ENCODE results near the gene FASN.

The FASN gene

GRCh38 chr17:82112914-82113311 lies 14.9 kb upstream of the FASN start:
- TF ChIP-seq CTCF (IDR thresholded peaks at IDR 0.05; ENCODE audit: extremely low read depth, insufficient read depth, missing control alignments): no peak
- in situ Hi-C loops (cut with MboI; ENCODE audit: low pct_unique_long_range_greater_than_20kb, low sequenced_read_pairs, unreplicated experiment): no loop called here
- DNase-seq (ENCODE audit: low spot score): no peak

GRCh38 chr17:82112181-82112913 lies 14.3 kb upstream of the FASN start:
- in situ Hi-C loops (cut with MboI; ENCODE audit: low pct_unique_long_range_greater_than_20kb, low sequenced_read_pairs, unreplicated experiment): no loop called here
- no peak for DNase-seq (ENCODE audit: low spot score)
- TF ChIP-seq CTCF (IDR thresholded peaks at IDR 0.05; ENCODE audit: extremely low read depth, insufficient read depth, missing control alignments): no peak

GRCh38 chr17:82110298-82110697 lies 12.3 kb upstream of the FASN start:
- no peak for TF ChIP-seq CTCF (IDR thresholded peaks at IDR 0.05; ENCODE audit: extremely low read depth, insufficient read depth, missing control alignments)
- in situ Hi-C loops (cut with MboI; ENCODE audit: low pct_unique_long_range_greater_than_20kb, low sequenced_read_pairs, unreplicated experiment): no loop called here
- no peak for DNase-seq (ENCODE audit: low spot score)

GRCh38 chr17:82108961-82109475 lies 11.0 kb upstream of the FASN start:
- in situ Hi-C loops (cut with MboI; ENCODE audit: low pct_unique_long_range_greater_than_20kb, low sequenced_read_pairs, unreplicated experiment): no loop called here
- DNase-seq (ENCODE audit: low spot score): no peak
- TF ChIP-seq CTCF (IDR thresholded peaks at IDR 0.05; ENCODE audit: extremely low read depth, insufficient read depth, missing control alignments): no peak

- in situ Hi-C loops (cut with MboI; ENCODE audit: low pct_unique_long_range_greater_than_20kb, low sequenced_read_pairs, unreplicated experiment): no loop called here
- no peak for DNase-seq (ENCODE audit: low spot score)
- TF ChIP-seq CTCF (IDR thresholded peaks at IDR 0.05; ENCODE audit: extremely low read depth, insufficient read depth, missing control alignments): no peak
Measured at GRCh38 chr17:82108496-82108945, 10.5 kb upstream of the FASN start.

GRCh38 chr17:82108038-82108437 lies 10.0 kb upstream of the FASN start:
- in situ Hi-C loops (cut with MboI; ENCODE audit: low pct_unique_long_range_greater_than_20kb, low sequenced_read_pairs, unreplicated experiment): no loop called here
- no peak for TF ChIP-seq CTCF (IDR thresholded peaks at IDR 0.05; ENCODE audit: extremely low read depth, insufficient read depth, missing control alignments)
- DNase-seq (ENCODE audit: low spot score): no peak

All from GM13977 (cell line).